GM13976 (cell line): ENCODE data around the gene BCL6B.

Experiments used
- DNase-seq: peaks from one replicate; pipeline ENCODE4 v3.0.0; 2012; ENCODE audit warnings: low spot score
- in situ Hi-C: fragments of 300-500 bp; cut with MboI; formaldehyde crosslinking; loops from one replicate; pipeline ENCODE4 v1.12.0; 2022; ENCODE audit warnings: low sequenced_read_pairs, mixed read lengths, inconsistent platforms; ENCODE audit not compliant: unreplicated experiment
- TF ChIP-seq, protein P1 (sequence below): IDR thresholded peaks from 2 replicates; pipeline ENCODE4 v1.5.1; 2012; ENCODE audit warnings: borderline replicate concordance, mild to moderate bottlenecking; ENCODE audit not compliant: insufficient read depth; ENCODE audit errors: extremely low read depth, missing control alignments, control extremely low read depth

BCL6B gene

GRCh38 chr17:6994666-6995256 is 28.1 kb upstream of the BCL6B start:
- TF ChIP-seq, protein P1, sequence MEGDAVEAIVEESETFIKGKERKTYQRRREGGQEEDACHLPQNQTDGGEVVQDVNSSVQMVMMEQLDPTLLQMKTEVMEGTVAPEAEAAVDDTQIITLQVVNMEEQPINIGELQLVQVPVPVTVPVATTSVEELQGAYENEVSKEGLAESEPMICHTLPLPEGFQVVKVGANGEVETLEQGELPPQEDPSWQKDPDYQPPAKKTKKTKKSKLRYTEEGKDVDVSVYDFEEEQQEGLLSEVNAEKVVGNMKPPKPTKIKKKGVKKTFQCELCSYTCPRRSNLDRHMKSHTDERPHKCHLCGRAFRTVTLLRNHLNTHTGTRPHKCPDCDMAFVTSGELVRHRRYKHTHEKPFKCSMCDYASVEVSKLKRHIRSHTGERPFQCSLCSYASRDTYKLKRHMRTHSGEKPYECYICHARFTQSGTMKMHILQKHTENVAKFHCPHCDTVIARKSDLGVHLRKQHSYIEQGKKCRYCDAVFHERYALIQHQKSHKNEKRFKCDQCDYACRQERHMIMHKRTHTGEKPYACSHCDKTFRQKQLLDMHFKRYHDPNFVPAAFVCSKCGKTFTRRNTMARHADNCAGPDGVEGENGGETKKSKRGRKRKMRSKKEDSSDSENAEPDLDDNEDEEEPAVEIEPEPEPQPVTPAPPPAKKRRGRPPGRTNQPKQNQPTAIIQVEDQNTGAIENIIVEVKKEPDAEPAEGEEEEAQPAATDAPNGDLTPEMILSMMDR = no peak

DNA sequence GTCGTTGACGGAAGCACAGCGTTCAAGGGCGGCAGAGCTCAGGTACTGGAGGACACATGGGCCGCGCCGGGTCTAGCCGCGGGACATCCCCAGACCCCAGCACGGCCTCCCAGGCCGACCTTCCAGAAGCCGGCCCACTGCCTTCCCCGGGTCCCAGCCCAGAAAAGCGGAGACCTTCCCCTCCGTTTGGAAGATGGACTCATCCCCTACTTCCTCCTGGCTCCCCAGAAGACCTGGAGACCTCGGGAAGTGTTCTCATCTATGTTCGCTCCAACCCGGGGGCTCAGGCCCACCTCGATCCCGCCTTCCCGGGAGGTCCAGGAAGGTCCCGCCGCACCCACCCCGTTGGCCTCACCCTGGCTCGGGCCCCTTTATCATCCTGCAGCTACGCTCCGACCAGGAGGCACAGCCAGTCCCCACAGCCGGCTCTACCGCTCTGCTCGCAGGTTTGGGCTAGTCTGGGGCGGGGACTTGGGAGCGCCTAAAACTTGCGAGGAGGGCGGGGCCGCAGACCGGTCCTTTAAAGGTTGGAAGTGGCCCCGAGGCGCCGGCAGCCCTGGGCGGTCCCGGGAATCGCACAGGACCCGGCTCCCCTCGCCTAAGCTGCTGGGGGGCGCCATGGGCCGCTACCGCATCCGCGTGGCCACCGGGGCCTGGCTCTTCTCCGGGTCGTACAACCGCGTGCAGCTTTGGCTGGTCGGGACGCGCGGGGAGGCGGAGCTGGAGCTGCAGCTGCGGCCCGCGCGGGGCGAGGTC is 27.2 kb upstream of the BCL6B start, which contains the start of gene ALOX12:
Gene ALOX12, plus strand, starts transcription at position 550 of the 756 bp plus-strand sequence. Its CDS starts 69 bp downstream, at position 619.
- TF ChIP-seq, protein P1 = no peak
- no peak for DNase-seq
- in situ Hi-C loops = no loop called here

More at GRCh38 chr17:6994666-6995256, 28.1 kb upstream of the BCL6B start:
- in situ Hi-C loops = no loop called here
- DNase-seq = no peak

- no peak for DNase-seq
- TF ChIP-seq, protein P1 = no peak
- in situ Hi-C loops = no loop called here
These were observed 26.4 kb upstream of the BCL6B start for GRCh38 chr17:6996256-6997011.

DNA sequence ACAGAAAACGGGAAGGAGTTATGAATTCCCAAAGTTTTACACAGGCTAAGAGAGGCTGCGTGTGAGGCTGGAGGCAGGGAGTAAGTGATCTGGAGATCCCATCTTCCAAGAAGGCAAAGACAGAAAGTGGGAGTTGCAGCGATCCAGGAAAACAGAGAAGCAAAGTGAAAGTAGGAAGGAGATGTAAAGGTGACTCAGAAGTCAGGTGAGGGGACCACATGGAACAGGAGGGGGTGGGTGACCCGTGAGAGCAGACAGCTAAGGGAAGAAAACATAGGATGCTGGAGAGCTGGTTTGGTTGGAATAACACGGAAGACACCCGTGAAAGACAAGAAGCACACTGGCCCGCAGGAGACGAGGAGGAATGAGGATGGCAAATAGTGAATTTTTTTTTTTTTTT is 25.7 kb upstream of the BCL6B start:
- in situ Hi-C loops = no loop called here
- no peak for DNase-seq
- TF ChIP-seq, protein P1 = no peak

- TF ChIP-seq, protein P1 = no peak
- no peak for DNase-seq
- in situ Hi-C loops = no loop called here
These were observed 23.9 kb upstream of the BCL6B start for GRCh38 chr17:6998855-6999508.
